Measurements from ENCODE around the gene GPAM.

The GPAM gene

DNA sequence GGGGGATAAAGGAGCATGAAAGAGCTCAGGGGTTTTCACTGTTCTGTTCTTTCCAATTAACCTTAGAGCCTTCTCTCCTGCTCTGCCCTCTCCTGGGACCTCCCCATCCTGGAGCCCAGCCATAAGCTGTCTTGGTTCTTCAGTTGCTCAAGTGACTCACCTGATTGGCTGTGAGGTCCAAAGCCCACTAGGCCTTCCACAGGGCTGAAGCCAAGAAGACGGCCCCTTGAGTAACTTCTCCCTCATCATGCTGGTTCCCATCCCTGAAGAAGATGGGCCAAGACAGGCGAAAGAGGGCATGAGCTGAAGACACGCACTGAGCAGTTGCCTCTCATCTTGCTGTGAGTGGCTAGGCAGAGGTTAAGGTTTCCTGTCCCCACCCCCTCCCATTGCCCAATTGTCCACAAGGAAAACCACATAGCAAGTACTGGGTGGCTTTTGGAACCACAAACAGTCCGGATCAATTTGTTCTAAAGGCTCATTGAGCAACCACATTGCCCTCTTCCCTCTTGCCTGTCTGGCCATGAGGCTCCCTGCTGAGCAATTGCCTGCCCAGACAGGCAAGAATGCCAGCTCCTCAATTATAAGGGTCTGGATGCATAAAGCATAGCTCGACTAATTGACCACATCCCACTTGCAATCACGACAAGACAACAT is 43.9 kb upstream of the GPAM start:
- peak; percentile 95 for DNase-seq (ENCODE audit: low read depth)
- H3K4me3 ChIP-seq (ENCODE audit: control insufficient read depth, low read depth, low read length): no peak overlapping the region
- TF ChIP-seq, protein P1, sequence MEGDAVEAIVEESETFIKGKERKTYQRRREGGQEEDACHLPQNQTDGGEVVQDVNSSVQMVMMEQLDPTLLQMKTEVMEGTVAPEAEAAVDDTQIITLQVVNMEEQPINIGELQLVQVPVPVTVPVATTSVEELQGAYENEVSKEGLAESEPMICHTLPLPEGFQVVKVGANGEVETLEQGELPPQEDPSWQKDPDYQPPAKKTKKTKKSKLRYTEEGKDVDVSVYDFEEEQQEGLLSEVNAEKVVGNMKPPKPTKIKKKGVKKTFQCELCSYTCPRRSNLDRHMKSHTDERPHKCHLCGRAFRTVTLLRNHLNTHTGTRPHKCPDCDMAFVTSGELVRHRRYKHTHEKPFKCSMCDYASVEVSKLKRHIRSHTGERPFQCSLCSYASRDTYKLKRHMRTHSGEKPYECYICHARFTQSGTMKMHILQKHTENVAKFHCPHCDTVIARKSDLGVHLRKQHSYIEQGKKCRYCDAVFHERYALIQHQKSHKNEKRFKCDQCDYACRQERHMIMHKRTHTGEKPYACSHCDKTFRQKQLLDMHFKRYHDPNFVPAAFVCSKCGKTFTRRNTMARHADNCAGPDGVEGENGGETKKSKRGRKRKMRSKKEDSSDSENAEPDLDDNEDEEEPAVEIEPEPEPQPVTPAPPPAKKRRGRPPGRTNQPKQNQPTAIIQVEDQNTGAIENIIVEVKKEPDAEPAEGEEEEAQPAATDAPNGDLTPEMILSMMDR (conservative IDR thresholded peaks at IDR 0.05; ENCODE audit: control insufficient read depth, insufficient read depth, low read depth, low read length): no peak

DNA sequence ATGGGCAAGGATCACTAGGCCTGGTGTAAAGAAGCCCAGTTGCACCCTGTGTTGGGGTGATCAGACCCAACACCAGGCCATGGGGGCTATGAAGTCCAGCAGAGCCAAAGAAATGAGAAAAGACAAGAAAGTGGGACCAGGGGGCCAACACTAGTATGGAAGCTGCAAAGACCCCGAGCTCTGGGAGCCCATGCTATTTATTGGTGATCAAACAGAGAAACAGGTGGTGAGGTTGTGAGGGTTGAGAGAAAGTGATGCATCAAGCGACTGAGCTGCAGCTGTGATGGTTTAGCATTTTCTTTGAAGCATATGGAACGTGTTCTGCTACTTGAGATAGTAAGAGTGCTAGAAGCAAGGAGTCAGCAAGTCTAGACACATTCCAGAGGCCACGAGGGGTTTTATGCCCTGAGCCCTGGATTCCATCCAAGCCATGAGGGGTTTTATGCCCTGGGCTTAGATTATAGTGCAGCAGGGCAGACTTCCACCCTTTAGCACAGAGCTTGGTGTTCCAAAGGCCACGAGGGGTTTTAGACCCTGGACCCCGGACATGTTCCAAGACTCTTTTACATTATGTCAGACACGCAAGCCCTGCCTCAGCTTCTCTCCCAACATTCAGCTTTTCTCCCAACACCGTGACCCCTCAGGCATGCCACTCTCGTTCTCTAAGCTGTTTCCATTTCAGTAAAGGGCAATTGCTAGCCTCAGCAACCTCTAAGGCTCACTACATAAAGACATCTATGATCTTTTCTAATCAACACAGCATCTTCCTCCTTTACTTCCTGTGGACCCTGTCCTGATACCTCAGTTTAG is 43.1 kb upstream of the GPAM start:
- DNase-seq (ENCODE audit: low read depth): no peak
- TF ChIP-seq, protein P1 (conservative IDR thresholded peaks at IDR 0.05; ENCODE audit: control insufficient read depth, insufficient read depth, low read depth, low read length): no peak
- H3K4me3 ChIP-seq (ENCODE audit: control insufficient read depth, low read depth, low read length): no peak overlapping the region

DNA sequence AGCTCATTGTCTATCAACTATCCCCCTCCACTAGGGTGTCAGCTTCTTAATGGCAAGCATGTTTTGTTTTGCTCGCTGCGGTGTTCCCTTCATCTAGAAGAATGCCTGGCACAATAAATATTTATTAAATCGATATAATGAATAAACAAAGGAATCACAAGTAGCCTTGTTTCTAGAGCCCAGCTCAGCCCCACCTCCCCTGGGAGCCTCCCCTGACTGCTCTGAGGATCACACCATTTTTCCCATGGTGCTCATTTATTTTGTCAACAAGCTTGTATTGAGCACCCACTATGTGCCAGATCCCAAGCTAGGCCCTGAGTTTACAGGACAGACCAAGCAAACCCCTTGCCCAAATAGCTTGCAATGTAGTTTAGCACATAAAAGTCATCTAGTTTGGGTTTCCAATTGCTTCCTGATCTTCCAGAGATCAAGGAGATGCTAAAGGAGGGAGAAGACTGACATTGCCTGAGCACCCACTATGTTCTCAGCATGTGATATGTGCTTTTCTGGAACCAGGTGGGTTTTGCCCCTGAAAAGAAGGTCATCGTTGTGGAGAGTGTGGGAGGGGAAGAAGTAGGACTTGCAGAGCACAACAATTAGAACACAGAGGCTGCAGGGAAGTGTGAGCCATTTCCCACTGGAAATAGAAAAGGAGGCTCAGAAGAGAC is 42.3 kb upstream of the GPAM start:
- no peak overlapping the region for H3K4me3 ChIP-seq (ENCODE audit: control insufficient read depth, low read depth, low read length)
- no peak for DNase-seq (ENCODE audit: low read depth)
- TF ChIP-seq, protein P1 (conservative IDR thresholded peaks at IDR 0.05; ENCODE audit: control insufficient read depth, insufficient read depth, low read depth, low read length): no peak

GRCh38 chr10:112224933-112225529 is 41.5 kb upstream of the GPAM start:
- no peak overlapping the region for H3K4me3 ChIP-seq (ENCODE audit: control insufficient read depth, low read depth, low read length)
- TF ChIP-seq, protein P1 (conservative IDR thresholded peaks at IDR 0.05; ENCODE audit: control insufficient read depth, insufficient read depth, low read depth, low read length): no peak
- no peak for DNase-seq (ENCODE audit: low read depth)

DNA sequence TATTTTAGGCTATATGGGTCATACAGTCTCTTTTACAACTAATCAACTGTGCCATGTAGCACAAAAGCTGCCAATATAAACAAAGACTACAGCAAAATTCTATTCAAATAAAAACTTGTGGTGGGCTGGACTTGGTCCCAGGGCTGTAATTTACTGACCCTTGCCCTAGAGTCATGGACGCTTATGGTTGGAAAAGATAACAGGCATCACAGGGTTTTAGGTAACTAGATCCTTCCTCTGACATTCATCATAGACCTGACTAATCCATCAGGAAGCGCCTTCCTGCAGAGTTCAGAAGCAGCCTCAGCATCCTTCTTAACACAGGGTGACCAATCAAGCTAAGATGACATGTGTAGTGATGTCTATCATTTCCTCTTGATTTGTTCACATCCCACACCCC is 40.2 kb upstream of the GPAM start:
- peak; percentile 47 for DNase-seq (ENCODE audit: low read depth)
- TF ChIP-seq, protein P1 (conservative IDR thresholded peaks at IDR 0.05; ENCODE audit: control insufficient read depth, insufficient read depth, low read depth, low read length): no peak

GRCh38 chr10:112222799-112223198 is 39.2 kb upstream of the GPAM start:
- no peak for DNase-seq (ENCODE audit: low read depth)
- TF ChIP-seq, protein P1 (conservative IDR thresholded peaks at IDR 0.05; ENCODE audit: control insufficient read depth, insufficient read depth, low read depth, low read length): no peak
- H3K4me3 ChIP-seq (ENCODE audit: control insufficient read depth, low read depth, low read length): no peak overlapping the region

More for the DNA sequence above, 40.2 kb upstream of the GPAM start:
- H3K4me3 ChIP-seq (ENCODE audit: control insufficient read depth, low read depth, low read length): no peak overlapping the region
